Measurements from ENCODE around the gene OGN.

Gene OGN

DNA sequence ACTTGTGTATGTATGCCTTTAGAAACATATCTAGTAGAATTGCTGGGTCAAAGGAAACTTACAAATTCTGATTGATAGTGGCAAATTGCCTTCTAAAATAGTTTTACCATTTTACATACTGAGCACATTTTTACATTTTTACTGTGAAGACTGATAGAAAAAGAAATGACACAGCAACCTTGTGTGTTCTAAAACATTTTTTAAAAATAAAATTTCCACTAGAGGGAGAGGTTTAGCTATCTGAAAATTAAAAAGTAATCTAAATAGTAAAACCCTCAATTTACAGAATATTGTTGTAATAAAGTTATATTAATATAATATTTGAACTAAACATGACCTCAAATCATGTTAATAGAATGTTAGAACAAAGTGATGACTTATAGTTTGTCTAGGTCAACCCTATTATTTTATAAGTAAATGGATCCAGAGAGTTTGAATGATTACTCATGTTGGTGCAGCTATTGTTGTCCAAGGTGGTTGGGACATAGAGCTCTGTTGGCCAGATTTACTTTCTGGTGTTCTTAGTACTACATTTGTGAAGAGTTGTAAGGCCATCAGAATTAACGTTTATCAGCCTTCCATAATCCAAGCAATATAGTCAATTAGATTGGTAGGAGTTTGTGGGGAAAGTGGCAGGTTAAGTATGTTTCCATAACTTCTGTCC is 61.4 kb downstream of the OGN start (continued):
- TF ChIP-seq ZSCAN18 (tag by site-specific recombination; IDR thresholded peaks at IDR 0.05): no peak

DNA sequence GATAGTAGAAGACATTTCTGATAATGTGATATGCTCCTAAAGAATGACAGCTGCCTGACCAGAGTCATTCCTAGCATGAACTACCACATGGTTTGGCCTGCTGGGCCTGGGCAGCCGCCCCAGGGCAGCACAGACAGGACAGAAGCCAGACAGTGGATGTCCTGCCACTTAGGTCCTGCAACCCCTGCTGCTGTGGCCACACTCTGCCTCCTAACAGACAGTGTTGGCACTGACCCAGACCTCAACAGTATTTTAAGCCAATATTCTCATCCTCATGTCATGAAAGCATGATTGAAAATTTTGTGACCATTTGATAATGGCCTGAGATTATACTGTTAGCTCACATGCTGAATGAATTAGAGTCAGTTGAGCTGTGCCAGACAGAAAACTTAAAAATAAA is 62.8 kb downstream of the OGN start:
- Histone ChIP-seq H3K4me1 (ENCODE audit: control insufficient read depth, insufficient read depth, low read length) (no peaks in the 10 kb centered on the region), H3K36me3 (ENCODE audit: control insufficient read depth in 2 of 2, insufficient read depth in 1 of 2, low read length in 2 of 2) (peaks cover 5 to 52% of the 10 kb centered on the region in 2 experiments; a peak in 2 of 3 replicates), H3K27ac (ENCODE audit: extremely low read depth, low read depth, low read length) (no peak overlapping the region), H3K9me3 (ENCODE audit: control insufficient read depth, insufficient read depth, low read depth, low read length) (no peaks in the 10 kb centered on the region), H3K4me3 (ENCODE audit: low read depth, low read length) (no peak overlapping the region)
- CTCF ChIA-PET: no interaction called here
- TF ChIP-seq BCL6B (tag by site-specific recombination; IDR thresholded peaks at IDR 0.05) (no peak), ZNF830 (tag by site-specific recombination; IDR thresholded peaks at IDR 0.05; ENCODE audit: low read depth) (no peak), ZNF10 (tag by site-specific recombination; IDR thresholded peaks at IDR 0.05) (no peak), ZNF510 (tag by site-specific recombination; IDR thresholded peaks at IDR 0.05; ENCODE audit: insufficient replicate concordance) (no peak), ZNF629 (tag by site-specific recombination; IDR thresholded peaks at IDR 0.05) (no peak), GLI2 (tag by site-specific recombination; IDR thresholded peaks at IDR 0.05; ENCODE audit: borderline replicate concordance, low read depth) (no peak), ZNF221 (tag by site-specific recombination; IDR thresholded peaks at IDR 0.05; ENCODE audit: borderline replicate concordance) (no peak), ZBTB7A (tag by site-specific recombination; IDR thresholded peaks at IDR 0.05; ENCODE audit: low read depth) (no peak), ZNF239 (tag by site-specific recombination; IDR thresholded peaks at IDR 0.05) (no peak), ZNF311 (tag by site-specific recombination; IDR thresholded peaks at IDR 0.05; ENCODE audit: borderline replicate concordance) (no peak), ZNF48 (tag by site-specific recombination; IDR thresholded peaks at IDR 0.05) (no peak), GLI4 (tag by site-specific recombination; IDR thresholded peaks at IDR 0.05) (no peak), ZNF704 (tag by site-specific recombination; IDR thresholded peaks at IDR 0.05) (no peak), ZFP69B (tag by site-specific recombination; IDR thresholded peaks at IDR 0.05) (no peak), ZNF660 (tag by site-specific recombination; IDR thresholded peaks at IDR 0.05) (no peak), KLF10 (tag by site-specific recombination; IDR thresholded peaks at IDR 0.05) (no peak)
- TF ChIP-seq, protein P1, sequence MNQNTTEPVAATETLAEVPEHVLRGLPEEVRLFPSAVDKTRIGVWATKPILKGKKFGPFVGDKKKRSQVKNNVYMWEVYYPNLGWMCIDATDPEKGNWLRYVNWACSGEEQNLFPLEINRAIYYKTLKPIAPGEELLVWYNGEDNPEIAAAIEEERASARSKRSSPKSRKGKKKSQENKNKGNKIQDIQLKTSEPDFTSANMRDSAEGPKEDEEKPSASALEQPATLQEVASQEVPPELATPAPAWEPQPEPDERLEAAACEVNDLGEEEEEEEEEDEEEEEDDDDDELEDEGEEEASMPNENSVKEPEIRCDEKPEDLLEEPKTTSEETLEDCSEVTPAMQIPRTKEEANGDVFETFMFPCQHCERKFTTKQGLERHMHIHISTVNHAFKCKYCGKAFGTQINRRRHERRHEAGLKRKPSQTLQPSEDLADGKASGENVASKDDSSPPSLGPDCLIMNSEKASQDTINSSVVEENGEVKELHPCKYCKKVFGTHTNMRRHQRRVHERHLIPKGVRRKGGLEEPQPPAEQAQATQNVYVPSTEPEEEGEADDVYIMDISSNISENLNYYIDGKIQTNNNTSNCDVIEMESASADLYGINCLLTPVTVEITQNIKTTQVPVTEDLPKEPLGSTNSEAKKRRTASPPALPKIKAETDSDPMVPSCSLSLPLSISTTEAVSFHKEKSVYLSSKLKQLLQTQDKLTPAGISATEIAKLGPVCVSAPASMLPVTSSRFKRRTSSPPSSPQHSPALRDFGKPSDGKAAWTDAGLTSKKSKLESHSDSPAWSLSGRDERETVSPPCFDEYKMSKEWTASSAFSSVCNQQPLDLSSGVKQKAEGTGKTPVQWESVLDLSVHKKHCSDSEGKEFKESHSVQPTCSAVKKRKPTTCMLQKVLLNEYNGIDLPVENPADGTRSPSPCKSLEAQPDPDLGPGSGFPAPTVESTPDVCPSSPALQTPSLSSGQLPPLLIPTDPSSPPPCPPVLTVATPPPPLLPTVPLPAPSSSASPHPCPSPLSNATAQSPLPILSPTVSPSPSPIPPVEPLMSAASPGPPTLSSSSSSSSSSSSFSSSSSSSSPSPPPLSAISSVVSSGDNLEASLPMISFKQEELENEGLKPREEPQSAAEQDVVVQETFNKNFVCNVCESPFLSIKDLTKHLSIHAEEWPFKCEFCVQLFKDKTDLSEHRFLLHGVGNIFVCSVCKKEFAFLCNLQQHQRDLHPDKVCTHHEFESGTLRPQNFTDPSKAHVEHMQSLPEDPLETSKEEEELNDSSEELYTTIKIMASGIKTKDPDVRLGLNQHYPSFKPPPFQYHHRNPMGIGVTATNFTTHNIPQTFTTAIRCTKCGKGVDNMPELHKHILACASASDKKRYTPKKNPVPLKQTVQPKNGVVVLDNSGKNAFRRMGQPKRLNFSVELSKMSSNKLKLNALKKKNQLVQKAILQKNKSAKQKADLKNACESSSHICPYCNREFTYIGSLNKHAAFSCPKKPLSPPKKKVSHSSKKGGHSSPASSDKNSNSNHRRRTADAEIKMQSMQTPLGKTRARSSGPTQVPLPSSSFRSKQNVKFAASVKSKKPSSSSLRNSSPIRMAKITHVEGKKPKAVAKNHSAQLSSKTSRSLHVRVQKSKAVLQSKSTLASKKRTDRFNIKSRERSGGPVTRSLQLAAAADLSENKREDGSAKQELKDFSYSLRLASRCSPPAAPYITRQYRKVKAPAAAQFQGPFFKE (tag by site-specific recombination; IDR thresholded peaks at IDR 0.05; ENCODE audit: borderline replicate concordance): no peak
- TF ChIP-seq, protein P2, sequence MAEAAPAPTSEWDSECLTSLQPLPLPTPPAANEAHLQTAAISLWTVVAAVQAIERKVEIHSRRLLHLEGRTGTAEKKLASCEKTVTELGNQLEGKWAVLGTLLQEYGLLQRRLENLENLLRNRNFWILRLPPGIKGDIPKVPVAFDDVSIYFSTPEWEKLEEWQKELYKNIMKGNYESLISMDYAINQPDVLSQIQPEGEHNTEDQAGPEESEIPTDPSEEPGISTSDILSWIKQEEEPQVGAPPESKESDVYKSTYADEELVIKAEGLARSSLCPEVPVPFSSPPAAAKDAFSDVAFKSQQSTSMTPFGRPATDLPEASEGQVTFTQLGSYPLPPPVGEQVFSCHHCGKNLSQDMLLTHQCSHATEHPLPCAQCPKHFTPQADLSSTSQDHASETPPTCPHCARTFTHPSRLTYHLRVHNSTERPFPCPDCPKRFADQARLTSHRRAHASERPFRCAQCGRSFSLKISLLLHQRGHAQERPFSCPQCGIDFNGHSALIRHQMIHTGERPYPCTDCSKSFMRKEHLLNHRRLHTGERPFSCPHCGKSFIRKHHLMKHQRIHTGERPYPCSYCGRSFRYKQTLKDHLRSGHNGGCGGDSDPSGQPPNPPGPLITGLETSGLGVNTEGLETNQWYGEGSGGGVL (tag by site-specific recombination; IDR thresholded peaks at IDR 0.05): no peak
- POLR2A ChIA-PET: no interaction called here

All from HEK293 (cell line).